ENCODE measurements around the gene KLHL15. TPM values are rescaled to one million over a fixed set of nuclear protein-coding genes. Genes with fewer than 3 reads are reported as not detected.

KLHL15 gene
- total and polyA plus RNA-seq, 2 donors, result 5.8 to 10.6 TPM

DNA sequence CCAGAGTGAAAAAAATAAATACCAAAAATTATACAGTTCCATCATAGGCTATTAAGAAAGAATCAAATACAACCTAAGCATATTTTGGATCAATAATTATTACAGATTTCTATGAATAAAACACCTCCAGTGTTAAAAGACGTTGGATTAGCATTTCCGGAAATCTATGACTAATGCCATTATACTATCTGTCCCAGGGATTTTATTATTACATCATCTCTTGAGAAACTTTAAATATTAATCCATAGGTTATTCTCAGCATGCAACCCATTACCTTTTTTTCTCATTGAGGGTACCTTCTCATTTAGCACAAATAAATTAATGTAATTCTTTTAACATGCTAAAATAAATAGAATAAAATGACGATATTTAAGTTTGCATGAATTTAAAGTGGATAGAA, 74.6 kb downstream of the KLHL15 start:
- WGBS, result 71% methylated on average over 3 of the region's 3 CpGs
- H3K27ac ChIP-seq (ENCODE audit: low read depth in 1 of 2, low read length in 1 of 2), result no peak overlapping the region

DNA sequence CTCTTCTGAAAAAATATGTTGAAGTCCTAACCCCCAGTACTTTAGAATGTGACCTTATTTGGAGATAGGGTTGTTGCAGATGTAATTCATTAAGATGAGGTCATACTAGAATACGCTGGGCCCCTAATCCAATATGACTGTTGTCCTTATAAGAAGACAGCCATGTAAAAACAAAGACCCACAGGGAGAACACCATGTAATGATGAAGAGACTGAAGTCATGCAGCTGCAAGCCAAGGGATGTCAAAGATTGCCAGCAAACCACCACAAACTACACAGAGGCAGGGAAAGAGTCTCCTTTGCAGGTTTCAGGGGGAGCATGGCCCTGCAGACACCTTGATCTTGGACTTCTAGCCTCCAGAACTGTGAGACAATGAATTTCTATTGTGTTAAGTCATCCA, 81.8 kb downstream of the KLHL15 start:
- H3K27me3 ChIP-seq (ENCODE audit: control insufficient read depth in 2 of 2, insufficient read depth in 1 of 2, low read length in 1 of 2), result no peaks in the 10 kb centered on the region
- H3K9me3 ChIP-seq (ENCODE audit: control insufficient read depth in 2 of 2, insufficient read depth in 1 of 2, low read length in 1 of 2), result no peaks in the 10 kb centered on the region
- 100% methylated on average over 1 of the region's 1 CpG for WGBS
- no peak for DNase-seq (ENCODE audit: low read depth in 6 of 9, low spot score in 9 of 9)
- H3K4me1 ChIP-seq (ENCODE audit: control insufficient read depth in 2 of 2, insufficient read depth in 2 of 2, low read length in 2 of 2), result no peaks in the 10 kb centered on the region
- no peak overlapping the region for H3K4me3 ChIP-seq (ENCODE audit: low read length in 2 of 2)
- no peaks in the 10 kb centered on the region for H3K36me3 ChIP-seq (ENCODE audit: control insufficient read depth in 2 of 2, insufficient read depth in 2 of 2, low read length in 1 of 2)
- no peak overlapping the region for H3K27ac ChIP-seq (ENCODE audit: low read depth in 1 of 2, low read length in 1 of 2)

More for the DNA sequence above, 74.6 kb downstream of the KLHL15 start:
- peak overlapping the region in 1 of 2 donors; percentile 35 for H3K4me3 ChIP-seq (ENCODE audit: low read length in 2 of 2)
- no peaks in the 10 kb centered on the region for H3K4me1 ChIP-seq (ENCODE audit: control insufficient read depth in 2 of 2, insufficient read depth in 2 of 2, low read length in 2 of 2)
- DNase-seq (ENCODE audit: low read depth in 6 of 9, low spot score in 9 of 9), result no peak
- no peaks in the 10 kb centered on the region for H3K9me3 ChIP-seq (ENCODE audit: control insufficient read depth in 2 of 2, insufficient read depth in 1 of 2, low read length in 1 of 2)
- H3K27me3 ChIP-seq (ENCODE audit: control insufficient read depth in 2 of 2, insufficient read depth in 1 of 2, low read length in 1 of 2), result no peaks in the 10 kb centered on the region
- no peaks in the 10 kb centered on the region for H3K36me3 ChIP-seq (ENCODE audit: control insufficient read depth in 2 of 2, insufficient read depth in 2 of 2, low read length in 1 of 2)

DNA sequence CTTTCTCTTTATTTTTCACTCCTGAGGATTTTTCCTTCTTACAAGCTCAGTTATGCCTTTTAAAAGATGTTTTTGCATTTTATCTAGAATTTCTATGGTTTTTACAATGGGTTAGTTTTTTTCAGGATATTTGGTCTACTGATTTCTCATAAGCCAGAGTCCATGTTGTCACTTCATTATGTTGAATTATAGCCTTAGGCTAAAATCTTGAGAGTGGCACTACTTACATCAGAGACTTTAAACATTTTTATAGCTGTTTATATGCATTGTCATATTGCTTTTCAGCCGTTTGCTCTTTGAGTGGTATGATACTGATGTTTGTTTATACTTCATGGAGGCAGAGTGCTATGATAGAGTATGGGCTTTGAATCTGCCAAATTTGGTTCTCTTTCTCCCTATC, 82.8 kb downstream of the KLHL15 start:
- Histone ChIP-seq H3K36me3 (ENCODE audit: control insufficient read depth in 2 of 2, insufficient read depth in 2 of 2, low read length in 1 of 2) (no peaks in the 10 kb centered on the region), H3K27me3 (ENCODE audit: control insufficient read depth in 2 of 2, insufficient read depth in 1 of 2, low read length in 1 of 2) (no peaks in the 10 kb centered on the region), H3K4me1 (ENCODE audit: control insufficient read depth in 2 of 2, insufficient read depth in 2 of 2, low read length in 2 of 2) (no peaks in the 10 kb centered on the region), H3K9me3 (ENCODE audit: control insufficient read depth in 2 of 2, insufficient read depth in 1 of 2, low read length in 1 of 2) (no peaks in the 10 kb centered on the region), H3K27ac (ENCODE audit: low read depth in 1 of 2, low read length in 1 of 2) (no peak overlapping the region), H3K4me3 (ENCODE audit: low read length in 2 of 2) (no peak overlapping the region)
- WGBS, result 92% methylated on average over 1 of the region's 1 CpG
- no peak for DNase-seq (ENCODE audit: low read depth in 6 of 9, low spot score in 9 of 9)

DNA sequence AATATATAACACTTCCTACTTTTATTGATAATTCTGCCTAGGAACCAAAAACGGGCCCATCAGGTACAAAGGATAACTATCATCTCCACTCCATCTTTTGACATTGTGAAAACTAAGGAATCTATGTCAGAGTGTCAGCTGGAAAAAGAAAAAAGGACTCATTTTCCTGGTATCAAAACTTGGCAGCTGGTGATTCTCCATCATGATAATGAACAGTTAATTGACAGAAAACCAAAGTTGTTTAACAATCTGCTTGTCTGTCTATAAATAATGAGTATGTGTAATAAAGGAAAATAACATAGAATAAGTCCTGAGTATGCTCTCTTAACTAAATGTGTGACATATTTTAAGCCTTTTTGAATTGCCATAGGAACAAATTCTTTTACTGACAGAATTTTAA, 87.8 kb downstream of the KLHL15 start:
- Histone ChIP-seq H3K4me3 (ENCODE audit: low read length in 2 of 2) (no peak overlapping the region), H3K4me1 (ENCODE audit: control insufficient read depth in 2 of 2, insufficient read depth in 2 of 2, low read length in 2 of 2) (no peaks in the 10 kb centered on the region), H3K27ac (ENCODE audit: low read depth in 1 of 2, low read length in 1 of 2) (no peak overlapping the region), H3K27me3 (ENCODE audit: control insufficient read depth in 2 of 2, insufficient read depth in 1 of 2, low read length in 1 of 2) (no peaks in the 10 kb centered on the region), H3K36me3 (ENCODE audit: control insufficient read depth in 2 of 2, insufficient read depth in 2 of 2, low read length in 1 of 2) (no peaks in the 10 kb centered on the region), H3K9me3 (ENCODE audit: control insufficient read depth in 2 of 2, insufficient read depth in 1 of 2, low read length in 1 of 2) (no peaks in the 10 kb centered on the region)
- DNase-seq (ENCODE audit: low read depth in 6 of 9, low spot score in 9 of 9), result no peak
- 95% methylated on average over 1 of the region's 1 CpG for WGBS

DNA sequence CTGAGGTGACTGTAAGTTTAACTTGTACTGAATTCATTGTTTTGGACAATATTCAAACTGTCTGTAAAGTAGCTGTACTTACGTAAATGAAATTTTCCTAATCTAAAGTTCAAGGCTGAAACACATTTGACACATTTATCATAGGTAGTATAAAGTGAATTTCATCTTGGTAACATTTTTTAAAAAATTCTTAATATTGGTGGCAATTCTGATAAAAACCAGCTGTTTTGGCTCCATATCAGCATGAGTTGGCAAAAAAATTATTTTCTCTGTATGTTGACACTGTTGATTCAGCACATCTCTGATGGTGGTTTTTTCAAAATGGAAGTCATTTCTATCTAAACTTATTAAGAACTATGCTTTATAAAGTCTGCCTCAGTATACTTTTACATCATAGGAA, 88.3 kb downstream of the KLHL15 start:
- no peaks in the 10 kb centered on the region for H3K9me3 ChIP-seq (ENCODE audit: control insufficient read depth in 2 of 2, insufficient read depth in 1 of 2, low read length in 1 of 2)
- DNase-seq (ENCODE audit: low read depth in 6 of 9, low spot score in 9 of 9), result no peak
- H3K27ac ChIP-seq (ENCODE audit: low read depth in 1 of 2, low read length in 1 of 2), result no peak overlapping the region
- H3K4me3 ChIP-seq (ENCODE audit: low read length in 2 of 2), result no peak overlapping the region
- WGBS, result 98% methylated on average over 1 of the region's 1 CpG
- H3K36me3 ChIP-seq (ENCODE audit: control insufficient read depth in 2 of 2, insufficient read depth in 2 of 2, low read length in 1 of 2), result no peaks in the 10 kb centered on the region
- H3K27me3 ChIP-seq (ENCODE audit: control insufficient read depth in 2 of 2, insufficient read depth in 1 of 2, low read length in 1 of 2), result no peaks in the 10 kb centered on the region
- no peaks in the 10 kb centered on the region for H3K4me1 ChIP-seq (ENCODE audit: control insufficient read depth in 2 of 2, insufficient read depth in 2 of 2, low read length in 2 of 2)

DNA sequence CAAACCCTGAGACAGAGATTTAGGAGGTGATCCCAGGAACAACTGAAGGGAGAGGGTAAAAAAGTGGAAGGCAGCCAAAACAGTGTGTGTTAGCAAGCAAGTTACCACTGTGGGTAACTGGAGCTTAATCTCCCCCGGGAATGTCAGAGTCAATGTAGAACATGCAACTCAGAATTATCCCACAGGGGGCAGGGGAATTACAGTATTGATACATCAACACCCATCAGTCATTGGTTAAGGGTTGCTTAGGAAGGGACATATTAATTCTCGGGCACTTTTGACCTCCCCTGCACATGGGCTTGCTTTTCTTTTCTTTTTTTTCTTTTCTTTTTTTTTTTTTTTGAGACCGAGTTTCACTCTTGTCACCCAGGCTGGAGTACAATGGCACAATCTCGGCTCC, 89.9 kb downstream of the KLHL15 start:
- H3K36me3 ChIP-seq (ENCODE audit: control insufficient read depth in 2 of 2, insufficient read depth in 2 of 2, low read length in 1 of 2), result no peaks in the 10 kb centered on the region
- no peak for DNase-seq (ENCODE audit: low read depth in 6 of 9, low spot score in 9 of 9)
- H3K27me3 ChIP-seq (ENCODE audit: control insufficient read depth in 2 of 2, insufficient read depth in 1 of 2, low read length in 1 of 2), result no peaks in the 10 kb centered on the region
- no peaks in the 10 kb centered on the region for H3K4me1 ChIP-seq (ENCODE audit: control insufficient read depth in 2 of 2, insufficient read depth in 2 of 2, low read length in 2 of 2)
- H3K9me3 ChIP-seq (ENCODE audit: control insufficient read depth in 2 of 2, insufficient read depth in 1 of 2, low read length in 1 of 2), result no peaks in the 10 kb centered on the region
- H3K27ac ChIP-seq (ENCODE audit: low read depth in 1 of 2, low read length in 1 of 2), result no peak overlapping the region
- H3K4me3 ChIP-seq (ENCODE audit: low read length in 2 of 2), result no peak overlapping the region
- 91% methylated on average over 4 of the region's 4 CpGs for WGBS

DNA sequence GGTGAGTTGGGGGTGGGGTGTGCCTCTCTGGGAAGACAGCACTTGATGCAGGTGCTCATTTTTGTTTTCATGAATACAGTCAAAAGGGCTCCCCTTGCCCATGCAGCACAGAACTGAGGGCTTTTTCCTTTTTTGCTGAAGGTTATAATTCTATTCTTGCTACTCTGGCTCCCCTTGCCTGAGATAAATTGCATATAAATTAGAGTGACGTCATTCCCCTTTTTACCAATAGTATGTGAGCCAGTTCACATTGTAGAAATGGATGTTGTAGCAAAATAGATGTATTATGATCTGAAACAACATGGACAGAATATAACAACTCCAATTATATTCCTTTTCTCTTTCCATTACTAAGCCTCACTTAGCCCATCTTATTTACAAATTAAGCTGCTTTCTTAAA, 90.8 kb downstream of the KLHL15 start:
- WGBS, result 100% methylated on average over 1 of the region's 1 CpG
- DNase-seq (ENCODE audit: low read depth in 6 of 9, low spot score in 9 of 9), result no peak
- peaks cover 0 to 4% of the 10 kb centered on the region in 2 donors for H3K4me1 ChIP-seq (ENCODE audit: control insufficient read depth in 2 of 2, insufficient read depth in 2 of 2, low read length in 2 of 2)

DNA sequence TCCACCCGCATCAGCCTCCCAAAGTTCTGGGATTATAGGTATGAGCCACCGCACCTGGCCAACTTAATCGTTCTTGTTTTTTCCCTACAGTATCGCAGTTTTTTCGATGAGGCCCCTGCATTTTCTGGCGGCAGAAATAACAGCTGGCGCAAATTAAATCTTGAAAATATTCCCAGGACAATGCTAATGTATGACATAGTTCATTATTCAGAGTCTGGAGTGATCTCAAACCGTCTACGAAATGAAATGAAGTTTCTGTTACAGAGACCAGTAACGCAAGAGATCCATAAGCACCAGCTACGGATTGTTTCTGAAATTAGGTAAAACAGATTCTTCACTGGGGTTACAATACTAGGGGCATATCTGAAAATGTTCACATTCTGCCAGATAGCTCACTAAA, 91.9 kb downstream of the KLHL15 start:
- H3K27ac ChIP-seq (ENCODE audit: low read depth in 1 of 2, low read length in 1 of 2), result no peak overlapping the region
- WGBS, result 97% methylated on average over 11 of the region's 11 CpGs
- DNase-seq (ENCODE audit: low read depth in 6 of 9, low spot score in 9 of 9), result no peak
- no peaks in the 10 kb centered on the region for H3K36me3 ChIP-seq (ENCODE audit: control insufficient read depth in 2 of 2, insufficient read depth in 2 of 2, low read length in 1 of 2)
- no peaks in the 10 kb centered on the region for H3K9me3 ChIP-seq (ENCODE audit: control insufficient read depth in 2 of 2, insufficient read depth in 1 of 2, low read length in 1 of 2)
- peaks cover 0 to 7% of the 10 kb centered on the region in 2 donors for H3K4me1 ChIP-seq (ENCODE audit: control insufficient read depth in 2 of 2, insufficient read depth in 2 of 2, low read length in 2 of 2)
- no peak overlapping the region for H3K4me3 ChIP-seq (ENCODE audit: low read length in 2 of 2)
- no peaks in the 10 kb centered on the region for H3K27me3 ChIP-seq (ENCODE audit: control insufficient read depth in 2 of 2, insufficient read depth in 1 of 2, low read length in 1 of 2)

More for the DNA sequence above, 90.8 kb downstream of the KLHL15 start:
- Histone ChIP-seq H3K4me3 (ENCODE audit: low read length in 2 of 2) (no peak overlapping the region), H3K27ac (ENCODE audit: low read depth in 1 of 2, low read length in 1 of 2) (no peak overlapping the region), H3K36me3 (ENCODE audit: control insufficient read depth in 2 of 2, insufficient read depth in 2 of 2, low read length in 1 of 2) (no peaks in the 10 kb centered on the region), H3K9me3 (ENCODE audit: control insufficient read depth in 2 of 2, insufficient read depth in 1 of 2, low read length in 1 of 2) (no peaks in the 10 kb centered on the region), H3K27me3 (ENCODE audit: control insufficient read depth in 2 of 2, insufficient read depth in 1 of 2, low read length in 1 of 2) (no peaks in the 10 kb centered on the region)
